Glutamatergic neuron (in vitro differentiated cells): Measurements from ENCODE around the gene AVPI1. TPM values are rescaled to one million over a fixed set of nuclear protein-coding genes. Genes with fewer than 3 reads are reported as not detected.

ENCODE experiments used
- DNase-seq: peaks from one replicate; pipeline ENCODE4 v3.0.0; 2022
- H3K27ac Mint-ChIP-seq: one replicate; pipeline ENCODE4 v1.8.0; 2020; ENCODE audit warnings: mild to moderate bottlenecking, mixed read lengths, inconsistent platforms; ENCODE audit not compliant: unreplicated experiment
- H3K27me3 Mint-ChIP-seq: one replicate; pipeline ENCODE4 v1.8.0; 2020; ENCODE audit warnings: mild to moderate bottlenecking, moderate library complexity, mixed read lengths, inconsistent platforms; ENCODE audit not compliant: unreplicated experiment
- H3K36me3 Mint-ChIP-seq: one replicate; pipeline ENCODE4 v1.8.0; 2020; ENCODE audit warnings: mild to moderate bottlenecking, mixed read lengths, inconsistent platforms; ENCODE audit not compliant: unreplicated experiment
- H3K4me1 Mint-ChIP-seq: one replicate; pipeline ENCODE4 v1.8.0; 2020; ENCODE audit warnings: mild to moderate bottlenecking, low read depth, mixed read lengths, inconsistent platforms; ENCODE audit not compliant: unreplicated experiment
- H3K4me3 Mint-ChIP-seq: one replicate; pipeline ENCODE4 v1.8.0; 2020; ENCODE audit warnings: mild to moderate bottlenecking, mixed read lengths, inconsistent platforms; ENCODE audit not compliant: unreplicated experiment
- H3K9me3 Mint-ChIP-seq: one replicate; pipeline ENCODE4 v1.8.0; 2020; ENCODE audit warnings: mild to moderate bottlenecking, moderate library complexity, mixed read lengths, inconsistent platforms; ENCODE audit not compliant: unreplicated experiment
- CTCF ChIP-seq: fragments of 200-600 bp; sonication (generic); IDR thresholded peaks from one replicate; pipeline ENCODE4 v1.5.0; 2021; ENCODE audit not compliant: partially characterized antibody, unreplicated experiment
- total RNA-seq: library from RNA; stranded (reverse); fragmentation: NEBNext Ultra II Directional; extraction: Animal tissue kit (Norgen Biotek cat#: 25700); gene quantifications from one replicate; pipeline ENCODE4 v1.2.1, GENCODE V29; 2021; ENCODE audit not compliant: unreplicated experiment

AVPI1 gene
- total RNA-seq, 1 donor from 2014 or later, result 4.5 TPM

- peaks cover 2% of the 10 kb centered on the region for H3K9me3 Mint-ChIP-seq
- no peak for TF ChIP-seq CTCF
- H3K36me3 Mint-ChIP-seq, result no peaks in the 10 kb centered on the region
- H3K4me3 Mint-ChIP-seq, result no peak overlapping the region
- peaks cover 9% of the 10 kb centered on the region for H3K27me3 Mint-ChIP-seq
- no peak for DNase-seq
- H3K4me1 Mint-ChIP-seq, result peaks cover 2% of the 10 kb centered on the region
- no peak overlapping the region for H3K27ac Mint-ChIP-seq
Measured at GRCh38 chr10:97631098-97631497, 55.9 kb downstream of the AVPI1 start.

GRCh38 chr10:97629289-97629688, 57.8 kb downstream of the AVPI1 start:
- TF ChIP-seq CTCF, result no peak
- Mint-ChIP-seq H3K4me1 (peaks cover 2% of the 10 kb centered on the region), H3K4me3 (no peak overlapping the region), H3K36me3 (no peaks in the 10 kb centered on the region), H3K27ac (no peak overlapping the region), H3K27me3 (peaks cover 9% of the 10 kb centered on the region), H3K9me3 (peaks cover 2% of the 10 kb centered on the region)
- DNase-seq, result no peak

- H3K4me3 Mint-ChIP-seq, result no peak overlapping the region
- H3K27ac Mint-ChIP-seq, result no peak overlapping the region
Measured at GRCh38 chr10:97628228-97628627, 58.8 kb downstream of the AVPI1 start.

GRCh38 chr10:97627731-97628130, 59.3 kb downstream of the AVPI1 start:
- Mint-ChIP-seq H3K9me3 (no peaks in the 10 kb centered on the region), H3K27ac (no peak overlapping the region)

More at GRCh38 chr10:97628228-97628627, 58.8 kb downstream of the AVPI1 start:
- Mint-ChIP-seq H3K4me1 (no peaks in the 10 kb centered on the region), H3K27me3 (peaks cover 7% of the 10 kb centered on the region), H3K9me3 (peaks cover under 1% of the 10 kb centered on the region), H3K36me3 (no peaks in the 10 kb centered on the region)
- TF ChIP-seq CTCF, result no peak
- no peak for DNase-seq

More at GRCh38 chr10:97627731-97628130, 59.3 kb downstream of the AVPI1 start:
- Mint-ChIP-seq H3K36me3 (no peaks in the 10 kb centered on the region), H3K4me1 (no peaks in the 10 kb centered on the region), H3K4me3 (no peak overlapping the region), H3K27me3 (peaks cover 4% of the 10 kb centered on the region)
- TF ChIP-seq CTCF, result no peak
- no peak for DNase-seq

Other genes starting within 250 kb of the AVPI1 start
- 27.1 TPM for gene EXOSC1, start 241.2 kb downstream of the AVPI1 start, total RNA-seq
- gene ZDHHC16, start 241.1 kb downstream of the AVPI1 start, total RNA-seq, result 61.5 TPM
- gene MMS19, start 188.8 kb downstream of the AVPI1 start, total RNA-seq, result 139 TPM
- gene UBTD1, start 188.3 kb downstream of the AVPI1 start, total RNA-seq, result 8.0 TPM
- not detected for gene ANKRD2, start 114.5 kb downstream of the AVPI1 start, total RNA-seq
- gene HOGA1, start 102.9 kb downstream of the AVPI1 start, total RNA-seq, result not detected
- not detected for gene C10orf62, start 97.5 kb downstream of the AVPI1 start, total RNA-seq
- 31.4 TPM for gene MORN4, start 53.7 kb downstream of the AVPI1 start, total RNA-seq
- 17.9 TPM for gene PI4K2A, start 46.6 kb downstream of the AVPI1 start, total RNA-seq
- 12.2 TPM for gene MARVELD1, start 26.5 kb upstream of the AVPI1 start, total RNA-seq
- 48.5 TPM for gene ZFYVE27, start 49.9 kb upstream of the AVPI1 start, total RNA-seq
- not detected for gene SFRP5, start 84.8 kb upstream of the AVPI1 start, total RNA-seq
- gene GOLGA7B, start 162.6 kb upstream of the AVPI1 start, total RNA-seq, result 21.5 TPM